ENCODE data around the gene TREH.
"Not testable (repeated sequence)": the region's sequence is repeated elsewhere in the genome, so short reads cannot be mapped to it uniquely, and the experiment has no call there.

Gene TREH

GRCh38 chr11:118715245-118715831, 35.9 kb upstream of the TREH start:
- no peak overlapping the region for H3K4me3 ChIP-seq (ENCODE audit: low read depth in 1 of 2, low read length in 2 of 2)
- no peaks in the 10 kb centered on the region for H3K36me3 ChIP-seq (ENCODE audit: control insufficient read depth in 1 of 2, insufficient read depth in 2 of 2, low read length in 2 of 2)
- peaks cover 0 to 4% of the 10 kb centered on the region in 2 donors for H3K4me1 ChIP-seq (ENCODE audit: control insufficient read depth in 1 of 2, insufficient read depth in 2 of 2, low read length in 2 of 2)
- no peaks in the 10 kb centered on the region for H3K9me3 ChIP-seq (ENCODE audit: control insufficient read depth in 1 of 2, low read length in 2 of 2)
- H3K27ac ChIP-seq (ENCODE audit: low read depth, low read length), result no peak overlapping the region
- no peak overlapping the region for H3K9ac ChIP-seq (ENCODE audit: low read depth in 1 of 2, low read length in 2 of 2)
- H3K27me3 ChIP-seq (ENCODE audit: control insufficient read depth in 1 of 2, insufficient read depth in 2 of 2, low read length in 2 of 2), result no peaks in the 10 kb centered on the region

GRCh38 chr11:118714816-118715215, 35.4 kb upstream of the TREH start:
- H3K4me3 ChIP-seq (ENCODE audit: low read depth in 1 of 2, low read length in 2 of 2), result no peak overlapping the region
- H3K27ac ChIP-seq (ENCODE audit: low read depth, low read length), result no peak overlapping the region
- H3K36me3 ChIP-seq (ENCODE audit: control insufficient read depth in 1 of 2, insufficient read depth in 2 of 2, low read length in 2 of 2), result no peaks in the 10 kb centered on the region
- no peaks in the 10 kb centered on the region for H3K27me3 ChIP-seq (ENCODE audit: control insufficient read depth in 1 of 2, insufficient read depth in 2 of 2, low read length in 2 of 2)
- H3K9ac ChIP-seq (ENCODE audit: low read depth in 1 of 2, low read length in 2 of 2), result no peak overlapping the region
- H3K9me3 ChIP-seq (ENCODE audit: control insufficient read depth in 1 of 2, low read length in 2 of 2), result no peaks in the 10 kb centered on the region
- peaks cover 0 to 4% of the 10 kb centered on the region in 2 donors for H3K4me1 ChIP-seq (ENCODE audit: control insufficient read depth in 1 of 2, insufficient read depth in 2 of 2, low read length in 2 of 2)

- H3K36me3 ChIP-seq (ENCODE audit: control insufficient read depth in 1 of 2, insufficient read depth in 2 of 2, low read length in 2 of 2); H3K9ac ChIP-seq (ENCODE audit: low read depth in 1 of 2, low read length in 2 of 2); H3K4me1 ChIP-seq (ENCODE audit: control insufficient read depth in 1 of 2, insufficient read depth in 2 of 2, low read length in 2 of 2); H3K27me3 ChIP-seq (ENCODE audit: control insufficient read depth in 1 of 2, insufficient read depth in 2 of 2, low read length in 2 of 2); H3K4me3 ChIP-seq (ENCODE audit: low read depth in 1 of 2, low read length in 2 of 2); H3K27ac ChIP-seq (ENCODE audit: low read depth, low read length); H3K9me3 ChIP-seq (ENCODE audit: control insufficient read depth in 1 of 2, low read length in 2 of 2): not testable (repeated sequence)
Measured at GRCh38 chr11:118714416-118714815, 35.0 kb upstream of the TREH start.

GRCh38 chr11:118708296-118708695, 28.8 kb upstream of the TREH start:
- Histone ChIP-seq H3K36me3 (ENCODE audit: control insufficient read depth in 1 of 2, insufficient read depth in 2 of 2, low read length in 2 of 2) (no peaks in the 10 kb centered on the region), H3K27me3 (ENCODE audit: control insufficient read depth in 1 of 2, insufficient read depth in 2 of 2, low read length in 2 of 2) (no peaks in the 10 kb centered on the region), H3K9me3 (ENCODE audit: control insufficient read depth in 1 of 2, low read length in 2 of 2) (no peaks in the 10 kb centered on the region), H3K27ac (ENCODE audit: low read depth, low read length) (no peak overlapping the region), H3K9ac (ENCODE audit: low read depth in 1 of 2, low read length in 2 of 2) (no peak overlapping the region), H3K4me1 (ENCODE audit: control insufficient read depth in 1 of 2, insufficient read depth in 2 of 2, low read length in 2 of 2) (peaks cover 0 to 6% of the 10 kb centered on the region in 2 donors), H3K4me3 (ENCODE audit: low read depth in 1 of 2, low read length in 2 of 2) (no peak overlapping the region)

GRCh38 chr11:118706546-118706825, 27.0 kb upstream of the TREH start:
- Histone ChIP-seq H3K4me1 (ENCODE audit: control insufficient read depth in 1 of 2, insufficient read depth in 2 of 2, low read length in 2 of 2) (peaks cover 0 to 6% of the 10 kb centered on the region in 2 donors), H3K27me3 (ENCODE audit: control insufficient read depth in 1 of 2, insufficient read depth in 2 of 2, low read length in 2 of 2) (no peaks in the 10 kb centered on the region), H3K27ac (ENCODE audit: low read depth, low read length) (no peak overlapping the region), H3K9me3 (ENCODE audit: control insufficient read depth in 1 of 2, low read length in 2 of 2) (no peaks in the 10 kb centered on the region), H3K9ac (ENCODE audit: low read depth in 1 of 2, low read length in 2 of 2) (no peak overlapping the region), H3K36me3 (ENCODE audit: control insufficient read depth in 1 of 2, insufficient read depth in 2 of 2, low read length in 2 of 2) (no peaks in the 10 kb centered on the region), H3K4me3 (ENCODE audit: low read depth in 1 of 2, low read length in 2 of 2) (no peak overlapping the region)

- no peaks in the 10 kb centered on the region for H3K36me3 ChIP-seq (ENCODE audit: control insufficient read depth in 1 of 2, insufficient read depth in 2 of 2, low read length in 2 of 2)
- no peak overlapping the region for H3K4me3 ChIP-seq (ENCODE audit: low read depth in 1 of 2, low read length in 2 of 2)
- H3K4me1 ChIP-seq (ENCODE audit: control insufficient read depth in 1 of 2, insufficient read depth in 2 of 2, low read length in 2 of 2), result peaks cover 0 to 6% of the 10 kb centered on the region in 2 donors
- no peak overlapping the region for H3K27ac ChIP-seq (ENCODE audit: low read depth, low read length)
- no peaks in the 10 kb centered on the region for H3K27me3 ChIP-seq (ENCODE audit: control insufficient read depth in 1 of 2, insufficient read depth in 2 of 2, low read length in 2 of 2)
- no peaks in the 10 kb centered on the region for H3K9me3 ChIP-seq (ENCODE audit: control insufficient read depth in 1 of 2, low read length in 2 of 2)
- H3K9ac ChIP-seq (ENCODE audit: low read depth in 1 of 2, low read length in 2 of 2), result no peak overlapping the region
Measured at GRCh38 chr11:118705791-118706545, 26.5 kb upstream of the TREH start.

- H3K9me3 ChIP-seq (ENCODE audit: control insufficient read depth in 1 of 2, low read length in 2 of 2), result peaks cover 0 to 3% of the 10 kb centered on the region in 2 donors
- no peaks in the 10 kb centered on the region for H3K27me3 ChIP-seq (ENCODE audit: control insufficient read depth in 1 of 2, insufficient read depth in 2 of 2, low read length in 2 of 2)
- no peak overlapping the region for H3K9ac ChIP-seq (ENCODE audit: low read depth in 1 of 2, low read length in 2 of 2)
- no peaks in the 10 kb centered on the region for H3K36me3 ChIP-seq (ENCODE audit: control insufficient read depth in 1 of 2, insufficient read depth in 2 of 2, low read length in 2 of 2)
- no peak overlapping the region for H3K4me3 ChIP-seq (ENCODE audit: low read depth in 1 of 2, low read length in 2 of 2)
- peaks cover 0 to 6% of the 10 kb centered on the region in 2 donors for H3K4me1 ChIP-seq (ENCODE audit: control insufficient read depth in 1 of 2, insufficient read depth in 2 of 2, low read length in 2 of 2)
- no peak overlapping the region for H3K27ac ChIP-seq (ENCODE audit: low read depth, low read length)
Measured at GRCh38 chr11:118705111-118705741, 25.8 kb upstream of the TREH start.

GRCh38 chr11:118703563-118704106, 24.2 kb upstream of the TREH start:
- H3K27me3 ChIP-seq (ENCODE audit: control insufficient read depth in 1 of 2, insufficient read depth in 2 of 2, low read length in 2 of 2), result no peaks in the 10 kb centered on the region
- peaks cover 0 to 6% of the 10 kb centered on the region in 2 donors for H3K4me1 ChIP-seq (ENCODE audit: control insufficient read depth in 1 of 2, insufficient read depth in 2 of 2, low read length in 2 of 2)
- no peaks in the 10 kb centered on the region for H3K36me3 ChIP-seq (ENCODE audit: control insufficient read depth in 1 of 2, insufficient read depth in 2 of 2, low read length in 2 of 2)
- H3K9ac ChIP-seq (ENCODE audit: low read depth in 1 of 2, low read length in 2 of 2), result no peak overlapping the region
- H3K27ac ChIP-seq (ENCODE audit: low read depth, low read length), result no peak overlapping the region
- H3K4me3 ChIP-seq (ENCODE audit: low read depth in 1 of 2, low read length in 2 of 2), result no peak overlapping the region
- H3K9me3 ChIP-seq (ENCODE audit: control insufficient read depth in 1 of 2, low read length in 2 of 2), result peaks cover 0 to 3% of the 10 kb centered on the region in 2 donors

GRCh38 chr11:118699506-118700220, 20.2 kb upstream of the TREH start:
- Histone ChIP-seq H3K4me1 (ENCODE audit: control insufficient read depth in 1 of 2, insufficient read depth in 2 of 2, low read length in 2 of 2) (no peaks in the 10 kb centered on the region), H3K27me3 (ENCODE audit: control insufficient read depth in 1 of 2, insufficient read depth in 2 of 2, low read length in 2 of 2) (no peaks in the 10 kb centered on the region), H3K27ac (ENCODE audit: low read depth, low read length) (no peak overlapping the region), H3K4me3 (ENCODE audit: low read depth in 1 of 2, low read length in 2 of 2) (no peak overlapping the region), H3K9ac (ENCODE audit: low read depth in 1 of 2, low read length in 2 of 2) (no peak overlapping the region), H3K36me3 (ENCODE audit: control insufficient read depth in 1 of 2, insufficient read depth in 2 of 2, low read length in 2 of 2) (no peaks in the 10 kb centered on the region), H3K9me3 (ENCODE audit: control insufficient read depth in 1 of 2, low read length in 2 of 2) (peaks cover 0 to 3% of the 10 kb centered on the region in 2 donors)

GRCh38 chr11:118697346-118697745, 17.9 kb upstream of the TREH start:
- no peak overlapping the region for H3K9ac ChIP-seq (ENCODE audit: low read depth in 1 of 2, low read length in 2 of 2)
- peaks cover 0 to 3% of the 10 kb centered on the region in 2 donors for H3K9me3 ChIP-seq (ENCODE audit: control insufficient read depth in 1 of 2, low read length in 2 of 2)
- no peaks in the 10 kb centered on the region for H3K36me3 ChIP-seq (ENCODE audit: control insufficient read depth in 1 of 2, insufficient read depth in 2 of 2, low read length in 2 of 2)
- no peak overlapping the region for H3K4me3 ChIP-seq (ENCODE audit: low read depth in 1 of 2, low read length in 2 of 2)
- peaks cover 6 to 9% of the 10 kb centered on the region in 2 donors for H3K4me1 ChIP-seq (ENCODE audit: control insufficient read depth in 1 of 2, insufficient read depth in 2 of 2, low read length in 2 of 2)
- H3K27ac ChIP-seq (ENCODE audit: low read depth, low read length), result no peak overlapping the region
- no peaks in the 10 kb centered on the region for H3K27me3 ChIP-seq (ENCODE audit: control insufficient read depth in 1 of 2, insufficient read depth in 2 of 2, low read length in 2 of 2)
